ENCODE results near the gene A2M.
"Not testable (repeated sequence)": the region's sequence is repeated elsewhere in the genome, so short reads cannot be mapped to it uniquely, and the experiment has no call there.

A2M gene

DNA sequence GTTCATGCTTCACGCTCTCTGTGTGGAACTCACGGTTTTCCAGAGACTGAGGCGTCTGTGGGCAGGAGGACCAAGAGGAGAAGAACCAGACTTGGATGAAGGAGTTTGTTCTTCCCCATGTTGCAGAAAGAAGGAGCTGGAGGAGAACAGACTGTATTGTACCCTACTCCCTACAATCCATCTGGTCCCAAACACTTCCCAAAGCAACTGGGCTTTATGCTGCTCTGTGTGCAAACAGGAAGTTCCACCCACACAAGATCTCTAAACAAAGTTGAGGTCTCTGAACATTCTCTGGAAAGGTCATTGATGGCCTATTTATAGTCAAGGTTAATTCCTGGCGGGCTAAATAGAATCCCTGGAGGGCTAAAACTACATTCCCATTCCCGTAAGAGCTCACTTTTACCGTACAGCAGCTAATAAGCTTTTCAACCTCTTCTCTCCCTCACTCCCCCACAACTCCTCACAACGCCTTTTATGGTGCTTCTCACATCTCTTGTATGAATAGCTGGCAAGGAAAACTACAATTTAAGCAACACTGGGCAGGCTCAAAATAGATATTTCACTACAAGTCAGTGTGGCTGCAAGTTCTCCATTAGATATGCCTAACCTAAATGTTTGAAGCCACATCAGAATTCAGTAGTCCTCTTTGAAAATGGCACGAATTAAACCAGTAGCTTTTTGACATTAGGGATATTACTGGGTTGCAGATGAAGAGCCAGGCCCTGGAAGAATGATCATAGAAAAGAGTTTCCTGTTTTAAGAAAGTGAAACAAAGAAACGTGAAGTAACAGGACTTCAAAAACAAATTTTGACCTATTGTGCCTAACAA lies at the start of gene A2M:
TSS of gene A2M (minus strand) at position 189 of the 829 bp plus-strand sequence. CDS start at position 119, 70 bp downstream.
- no peak for DNase-seq

DNA sequence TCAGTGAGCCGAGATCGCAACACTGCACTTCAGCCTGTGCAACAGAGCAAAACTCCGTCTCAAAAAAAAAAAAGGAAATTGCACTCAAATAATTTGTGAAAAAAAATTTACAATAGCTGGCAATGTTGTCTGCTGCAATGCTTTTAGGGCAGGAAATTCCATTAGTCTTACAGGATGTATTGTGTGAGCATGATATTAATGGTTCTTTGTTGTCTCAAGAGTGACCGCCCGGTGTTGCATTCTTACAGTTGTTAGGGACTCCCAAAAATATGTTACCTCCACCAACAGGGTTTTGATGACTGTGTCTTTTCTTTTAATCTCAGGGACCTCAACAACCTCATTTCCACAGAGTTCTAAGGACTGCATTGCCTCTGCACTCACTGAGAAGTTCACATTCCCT lies 47.7 kb upstream of the A2M start:
- no peak for DNase-seq

DNA sequence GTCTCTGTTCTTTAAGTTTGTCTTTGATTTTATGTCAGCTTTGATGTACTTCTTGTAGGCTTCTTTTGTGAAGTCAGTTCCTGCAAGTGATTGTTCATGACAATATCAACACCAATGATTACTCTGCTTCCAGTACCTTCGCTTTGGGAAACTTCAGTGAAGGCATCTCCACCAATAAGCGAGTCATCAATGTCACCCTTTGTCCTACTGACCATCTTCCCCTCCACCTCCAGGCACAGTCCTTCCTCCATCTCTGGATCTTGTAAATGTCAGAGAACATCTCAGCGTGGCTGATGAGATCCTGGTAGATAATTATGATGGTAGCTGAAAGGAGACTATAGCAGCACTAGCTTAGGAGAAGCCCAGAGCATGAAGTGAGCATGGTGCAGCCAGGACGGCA lies 40.4 kb upstream of the A2M start:
- no peak for DNase-seq

DNA sequence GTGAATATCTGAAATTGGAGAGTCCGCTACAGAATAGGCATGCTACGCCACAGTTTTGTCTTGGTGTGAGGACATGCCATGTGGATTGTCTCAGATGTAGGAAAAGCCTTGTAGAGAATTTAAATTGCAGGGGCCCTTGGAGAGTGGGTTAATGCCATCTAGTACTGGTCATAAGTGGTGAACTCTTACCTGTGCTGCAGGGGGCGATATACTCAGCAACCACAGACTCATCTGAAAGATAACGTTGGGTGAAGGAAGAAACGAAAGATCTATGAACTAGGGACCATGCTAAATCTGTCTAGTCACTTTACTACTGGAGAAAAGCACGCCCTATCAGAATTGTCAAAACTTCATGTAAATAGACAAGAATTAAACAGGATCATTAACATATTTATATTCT lies 33.7 kb upstream of the A2M start:
- DNase-seq, result no peak

DNA sequence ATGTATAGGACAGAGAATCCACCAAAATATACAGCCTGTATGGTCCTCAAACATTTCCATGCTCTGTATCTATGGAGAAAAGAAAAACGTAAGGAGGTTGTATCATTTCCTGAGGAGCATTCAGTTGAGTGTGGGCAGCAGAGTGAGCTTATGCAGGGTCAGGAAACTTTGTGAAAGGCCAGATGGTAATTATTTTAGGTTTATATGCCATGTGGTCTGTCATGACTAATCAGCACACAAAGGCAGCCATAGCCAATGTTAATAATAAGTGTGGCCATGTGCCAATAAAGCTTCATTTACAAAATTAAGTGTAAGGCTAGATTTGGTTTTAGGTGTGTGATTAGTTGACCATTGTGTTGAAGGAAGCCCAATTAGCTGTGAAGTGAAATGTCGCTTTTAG lies 33.2 kb upstream of the A2M start:
- DNase-seq, result no peak

DNA sequence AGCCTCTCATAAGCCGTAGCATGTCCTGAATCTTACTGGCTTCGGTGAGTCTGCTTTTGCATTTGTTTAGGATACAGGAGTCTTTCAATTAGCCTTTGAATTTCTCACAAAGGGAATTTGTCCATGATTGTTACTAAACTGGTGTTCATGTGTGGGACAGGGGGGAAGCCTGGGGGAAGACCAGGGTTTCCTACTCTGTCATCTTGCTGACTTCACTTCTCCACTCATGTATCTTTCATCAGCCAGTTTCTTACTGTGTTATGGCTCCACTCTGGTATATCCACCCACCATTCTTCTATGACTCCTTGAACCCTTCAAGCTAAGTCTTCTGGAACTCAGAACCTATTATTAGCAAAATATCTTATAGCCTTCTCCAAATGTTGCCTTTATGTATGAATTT lies 31.7 kb upstream of the A2M start:
- DNase-seq, result no peak

DNA sequence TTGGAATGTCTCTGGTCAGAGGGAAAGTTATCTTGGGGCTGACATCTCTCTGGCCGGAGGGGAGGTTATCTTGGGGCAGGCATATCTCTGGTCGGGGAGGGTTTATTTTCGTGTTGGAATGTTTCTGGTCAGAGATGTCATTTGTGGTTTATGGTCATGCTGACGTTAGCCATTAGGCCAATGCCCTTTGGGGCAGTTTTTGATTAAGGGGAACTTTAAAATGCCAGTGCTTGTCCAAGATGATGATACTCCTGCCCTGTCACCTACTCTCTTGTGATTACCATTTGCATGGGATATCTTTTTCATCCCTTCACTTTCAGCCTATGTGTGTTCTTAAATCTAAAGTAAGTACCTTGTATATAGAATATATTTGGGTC lies 29.0 kb upstream of the A2M start:
- no peak for DNase-seq

DNA sequence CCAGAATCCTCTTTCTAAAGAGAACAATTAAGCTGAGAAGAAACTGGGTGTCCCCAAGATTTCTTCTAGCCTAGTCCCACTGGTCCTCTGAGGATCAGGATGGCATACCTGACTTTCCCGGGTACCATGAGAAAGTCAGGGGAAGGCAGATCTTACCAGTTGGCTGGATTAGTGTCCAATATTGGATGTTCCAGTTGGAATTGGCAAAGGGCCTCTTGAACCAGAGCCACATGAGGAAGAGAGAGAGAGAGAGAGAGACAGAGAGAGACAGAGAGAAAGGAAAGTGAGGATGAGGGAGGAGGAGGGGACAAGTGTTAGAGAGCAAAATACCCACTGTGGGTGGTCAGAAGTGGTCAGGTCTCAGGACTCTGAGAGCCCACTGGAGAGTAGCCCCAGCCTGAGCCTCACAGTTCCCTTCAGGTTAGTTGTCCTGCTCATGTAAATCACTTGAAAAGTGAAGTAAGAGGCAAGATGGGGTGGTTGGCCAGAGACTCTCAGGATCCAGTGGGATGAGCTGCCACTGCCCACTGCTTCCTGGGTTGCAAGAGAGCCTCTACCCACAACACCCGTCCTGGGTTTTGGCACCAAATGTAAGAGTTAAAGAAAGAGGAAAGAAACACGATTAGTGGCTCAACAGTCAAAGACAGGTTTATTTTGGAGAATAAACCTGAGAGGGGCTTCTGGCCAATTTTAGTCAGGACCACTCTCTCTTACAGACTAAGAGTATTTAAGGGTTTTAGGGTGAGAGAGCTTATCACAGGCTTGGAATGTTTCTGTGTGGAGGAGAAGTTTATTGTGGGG lies 28.4 kb upstream of the A2M start:
- DNase-seq, result no peak

DNA sequence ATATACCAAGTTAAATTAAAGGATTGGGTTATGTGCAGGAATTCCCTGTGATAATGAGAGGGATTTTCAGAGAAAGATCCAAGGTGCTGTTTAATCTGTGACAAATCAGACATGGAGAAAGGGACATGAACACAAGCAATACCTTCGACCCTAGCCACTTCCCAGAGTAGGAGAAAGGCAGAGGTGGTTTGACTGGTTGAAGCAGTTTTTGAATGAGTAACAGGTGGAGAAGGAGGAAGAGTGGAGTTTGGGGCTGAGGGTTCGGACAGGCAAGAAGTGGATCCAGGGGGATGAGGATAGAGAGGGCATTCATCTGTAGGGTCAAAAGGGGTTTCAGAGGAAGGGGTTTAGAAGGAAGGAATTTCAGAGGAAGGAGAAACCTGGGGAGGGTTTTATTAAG lies 27.4 kb upstream of the A2M start:
- no peak for DNase-seq

DNA sequence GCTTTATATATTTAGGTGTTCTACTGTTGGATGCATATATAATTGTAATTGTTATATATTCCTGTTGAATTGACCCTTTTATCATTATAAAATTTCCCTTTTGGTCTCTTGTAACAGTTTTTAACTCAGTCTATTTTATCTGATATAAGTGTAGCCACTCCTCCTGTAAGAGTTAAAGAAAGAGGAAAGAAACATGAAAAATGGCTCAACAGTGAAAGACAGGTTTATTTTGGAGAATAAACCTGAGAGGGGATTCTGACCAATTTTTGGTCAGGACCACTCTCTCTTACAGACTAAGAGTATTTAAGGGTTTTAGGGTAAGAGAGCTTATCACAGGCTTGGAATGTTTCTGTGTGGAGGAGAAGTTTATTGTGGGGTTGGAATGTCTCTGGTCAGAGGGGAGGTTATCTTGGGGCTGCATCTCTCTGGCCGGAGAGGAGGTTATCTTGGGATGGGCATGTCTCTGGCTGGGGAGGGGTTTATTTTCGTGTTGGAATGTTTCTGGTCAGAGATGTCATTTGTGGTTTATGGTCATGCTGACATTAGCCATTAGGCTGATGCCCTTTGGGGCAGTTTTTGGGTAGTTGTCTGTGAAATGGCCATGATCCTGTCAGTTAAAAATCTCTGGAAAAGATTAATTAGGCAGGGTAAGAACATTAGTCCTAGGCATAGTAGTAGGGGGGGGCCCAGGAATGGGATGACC lies 24.0 kb upstream of the A2M start:
- not testable (repeated sequence) for DNase-seq

DNA sequence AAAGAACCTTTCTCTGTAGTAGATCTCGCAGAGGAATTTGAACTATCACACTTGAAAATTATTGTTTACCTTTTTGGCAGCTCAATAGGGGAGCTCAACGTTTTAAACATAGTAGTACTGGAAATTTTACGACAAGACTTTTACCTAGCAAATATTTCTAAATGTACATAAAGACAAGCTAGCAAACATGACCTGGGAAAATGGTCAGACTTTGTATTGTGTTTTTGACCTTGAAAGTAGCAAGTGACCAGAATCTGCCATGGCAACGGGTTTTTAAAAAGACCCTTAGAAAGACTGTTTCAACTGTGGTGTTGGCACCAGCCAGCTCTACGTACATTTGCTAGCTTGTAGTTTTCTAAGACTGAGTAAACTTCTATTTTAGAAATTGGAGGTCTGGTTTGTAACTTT lies 20.2 kb upstream of the A2M start:
- no peak for DNase-seq

DNA sequence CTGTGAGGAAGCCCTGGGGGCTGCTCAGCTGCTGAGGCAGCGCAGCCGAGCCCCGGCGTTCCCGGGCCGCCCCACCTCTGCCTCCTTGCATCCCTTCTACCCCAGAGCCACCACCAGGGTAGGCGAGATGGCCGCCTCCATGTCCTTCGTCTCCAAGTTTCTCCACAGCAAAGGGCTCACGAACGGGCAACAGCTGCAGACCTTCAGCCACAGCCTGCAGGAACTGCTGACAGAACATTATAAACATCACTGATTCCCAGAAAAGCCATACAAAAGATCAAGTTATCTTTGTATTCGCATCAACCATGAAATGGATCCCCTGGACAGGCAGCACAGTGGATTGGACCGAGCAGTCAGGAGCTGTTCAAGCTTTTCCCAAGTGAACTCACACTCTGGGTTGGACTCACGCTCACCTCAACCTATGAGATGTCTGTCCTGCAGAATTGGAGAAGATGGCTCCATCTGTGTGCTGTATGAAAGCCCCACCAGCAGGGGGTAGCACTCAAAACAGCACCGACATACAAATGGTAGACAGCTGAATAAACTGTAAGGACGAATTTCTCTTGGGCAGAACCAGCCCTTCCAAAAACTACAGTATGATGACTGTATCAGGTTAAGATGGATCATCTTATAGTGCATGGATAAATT lies 19.4 kb upstream of the A2M start:
- DNase-seq, result no peak

DNA sequence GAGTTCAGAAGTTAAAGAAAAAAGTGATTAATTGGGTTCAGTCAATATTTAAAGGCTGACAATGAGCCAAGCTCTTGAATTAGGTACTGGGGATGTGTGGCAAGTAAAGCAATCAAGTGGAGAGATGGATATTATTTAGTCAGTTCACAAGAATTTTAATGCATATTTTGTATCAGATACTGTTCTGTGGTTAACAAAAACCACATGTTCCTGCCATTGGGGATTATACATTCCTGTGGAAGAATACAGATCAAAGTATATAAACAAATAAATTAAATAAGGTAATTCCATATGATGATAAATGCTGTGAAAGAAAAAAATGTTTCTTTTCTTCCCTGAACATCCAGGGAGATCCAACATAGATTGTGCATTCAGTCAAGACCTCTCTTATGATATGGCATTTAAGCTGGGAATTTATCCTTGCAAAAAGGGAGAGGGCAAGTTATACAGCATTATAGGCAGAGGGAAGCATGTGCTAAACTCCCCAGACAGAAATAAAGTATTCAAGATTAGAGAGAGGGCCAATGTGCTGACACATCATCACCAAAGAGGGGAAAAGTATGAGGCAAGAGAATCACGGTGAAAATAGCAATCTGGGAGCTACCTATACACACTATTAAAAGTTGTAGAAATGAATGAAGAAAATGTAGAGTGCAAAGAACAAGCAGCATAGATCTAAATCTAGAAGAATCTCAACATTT lies 17.6 kb upstream of the A2M start:
- DNase-seq, result no peak

DNA sequence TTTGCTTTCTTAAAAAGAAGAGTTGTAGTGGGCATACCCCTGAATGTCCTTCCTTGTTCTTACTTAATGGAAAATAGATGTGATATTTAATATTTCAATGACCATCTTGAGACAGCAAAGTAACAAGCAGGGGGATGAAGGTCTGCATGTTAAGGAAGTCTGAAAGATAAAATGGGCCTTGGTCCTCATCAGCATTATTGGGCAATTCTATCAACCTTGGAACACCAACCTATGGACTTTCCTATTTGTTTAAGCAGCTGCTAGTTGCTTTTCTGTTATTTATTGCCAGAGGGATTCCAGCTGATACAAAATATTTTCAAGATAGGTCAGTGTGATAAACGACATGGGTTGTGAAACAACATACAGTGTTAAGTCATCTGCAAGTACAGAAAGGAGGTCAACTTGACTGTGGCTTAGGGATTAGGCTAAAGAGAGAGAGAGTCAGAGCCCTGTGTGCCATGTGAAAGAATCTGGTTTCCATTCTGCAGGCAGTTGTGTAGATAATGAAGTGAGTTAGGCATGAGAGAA lies 16.4 kb upstream of the A2M start:
- no peak for DNase-seq

DNA sequence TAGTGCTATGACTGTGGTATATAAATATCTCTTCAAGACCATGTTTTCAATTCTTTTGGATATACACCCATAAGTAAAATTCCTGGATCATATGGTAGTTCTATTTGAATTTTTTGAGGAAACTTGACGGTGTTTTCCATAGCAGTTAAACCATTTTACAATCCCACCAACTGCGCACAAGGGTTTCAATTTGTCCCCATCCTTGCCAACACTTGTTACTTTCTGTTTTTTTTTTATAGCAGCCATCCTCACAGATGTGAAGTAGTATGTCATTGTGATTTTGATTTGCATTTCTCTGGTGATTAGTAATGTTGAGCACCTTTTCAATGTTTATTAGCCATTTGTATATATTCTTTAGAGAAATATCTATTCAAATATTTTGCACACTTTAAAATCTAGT lies 14.5 kb upstream of the A2M start:
- no peak for DNase-seq

DNA sequence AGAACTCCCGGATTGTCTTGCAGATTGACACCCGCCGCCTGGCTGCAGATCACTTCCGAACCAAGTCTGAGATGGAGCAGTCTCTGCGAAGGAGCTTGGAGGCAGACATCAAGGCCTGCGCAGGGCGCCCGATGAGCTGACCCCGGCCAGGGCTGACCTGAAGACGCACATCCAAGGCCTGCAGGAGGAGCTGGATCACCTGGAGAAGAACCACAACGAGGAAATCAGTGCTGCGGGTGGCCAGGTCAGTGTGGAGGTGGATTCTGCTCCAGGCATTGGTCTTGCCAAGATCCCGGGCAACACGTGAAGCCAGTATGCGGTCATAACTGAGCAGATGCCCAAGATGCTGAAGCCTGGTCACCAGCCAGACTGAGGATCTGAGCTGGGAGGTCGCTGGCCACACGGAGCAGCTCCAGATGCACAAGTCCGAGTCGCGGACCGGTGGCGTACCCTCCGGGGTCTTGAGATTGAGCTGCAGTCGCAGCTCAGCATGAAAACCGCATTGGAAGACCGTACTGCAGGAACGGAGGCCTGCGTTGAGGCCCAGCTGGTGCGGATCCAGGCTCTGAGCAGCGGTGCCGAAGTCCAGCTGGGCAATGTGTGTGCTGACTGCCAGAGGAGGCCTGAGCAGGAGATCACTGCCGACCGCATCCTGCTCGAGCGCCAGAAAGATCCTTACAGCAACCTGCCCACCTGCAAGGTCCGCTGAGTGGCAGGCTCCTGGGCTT lies 12.4 kb upstream of the A2M start:
- DNase-seq, result no peak

DNA sequence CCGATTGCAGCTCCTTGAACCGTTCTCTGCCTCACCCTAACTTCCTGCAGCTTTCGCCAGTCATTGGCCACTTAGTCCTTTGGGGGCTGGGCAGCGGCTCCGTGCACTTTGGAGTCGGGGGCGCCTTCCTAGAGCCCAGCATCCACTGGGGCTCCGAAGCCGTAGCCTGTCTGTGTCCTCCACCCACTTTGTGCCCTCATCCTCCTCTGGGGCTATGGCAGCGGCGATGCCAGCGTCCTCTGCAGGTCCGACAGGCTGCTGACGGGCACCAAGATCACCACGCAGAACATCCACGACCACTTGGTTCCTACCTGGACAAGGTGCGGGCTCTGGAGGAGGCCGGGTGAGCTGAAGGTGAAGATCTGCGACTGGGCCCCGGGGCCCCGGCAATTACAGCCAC lies 11.8 kb upstream of the A2M start:
- no peak for DNase-seq

DNA sequence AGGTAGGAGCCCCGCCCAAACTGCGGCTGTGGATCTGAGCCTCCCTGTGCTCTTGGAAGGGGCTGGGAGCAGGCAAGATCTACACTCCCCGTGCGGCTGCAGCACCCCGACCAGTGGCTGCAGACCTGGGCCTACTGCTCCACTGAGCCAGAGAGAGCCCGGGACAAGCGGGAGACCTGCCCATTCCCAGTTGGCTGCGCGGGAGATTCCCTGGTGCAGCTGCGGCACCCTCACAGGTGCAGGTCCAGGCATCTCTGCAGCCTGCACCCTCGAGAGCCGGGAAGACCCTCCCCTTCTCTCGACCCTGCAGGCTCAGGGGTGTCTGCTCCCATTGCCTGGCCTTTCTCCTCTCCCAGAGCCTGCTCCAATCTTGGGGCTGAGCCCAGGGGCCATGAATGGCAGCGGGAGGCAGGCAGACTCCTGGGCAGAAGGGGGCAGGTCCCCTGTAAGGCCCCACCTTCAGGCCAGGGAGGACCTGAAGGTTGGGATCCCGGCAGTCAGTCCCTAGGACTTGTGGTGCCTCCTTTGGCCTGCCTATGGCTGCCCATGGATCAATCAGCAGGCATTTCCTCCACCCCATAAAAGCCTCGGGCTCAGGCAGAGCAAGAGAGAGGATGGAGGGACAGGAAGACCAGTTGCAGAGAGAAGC lies 8.8 kb upstream of the A2M start:
- no peak for DNase-seq

DNA sequence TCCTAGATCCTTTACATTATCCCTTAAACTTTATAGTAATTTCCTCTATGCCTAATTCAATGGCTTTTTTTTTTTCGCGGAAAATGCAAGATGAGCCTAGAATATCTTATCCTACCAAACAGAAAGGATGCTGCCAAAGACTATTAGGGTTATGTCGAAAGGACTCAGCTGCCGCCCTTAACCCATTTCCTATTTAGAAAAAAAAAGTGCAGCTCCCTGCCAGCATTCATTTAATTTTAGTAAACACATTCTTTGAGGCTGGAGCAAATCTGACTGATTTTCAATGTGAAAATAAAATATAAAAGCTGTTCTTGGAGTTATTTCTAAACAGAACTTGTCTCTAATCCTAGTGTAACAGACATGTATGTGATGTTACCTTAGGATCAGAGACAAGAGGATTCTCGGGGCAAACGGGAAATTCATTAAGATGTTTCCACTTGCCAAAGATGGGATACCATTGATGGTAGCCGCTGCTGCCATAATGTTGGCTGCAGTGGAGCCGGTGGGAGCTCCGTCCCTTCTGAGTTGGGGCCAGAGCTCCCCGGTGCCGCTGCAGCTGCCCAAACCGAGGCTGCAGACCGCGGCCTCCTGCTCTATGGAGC lies 8.2 kb upstream of the A2M start:
- DNase-seq, result no peak

DNA sequence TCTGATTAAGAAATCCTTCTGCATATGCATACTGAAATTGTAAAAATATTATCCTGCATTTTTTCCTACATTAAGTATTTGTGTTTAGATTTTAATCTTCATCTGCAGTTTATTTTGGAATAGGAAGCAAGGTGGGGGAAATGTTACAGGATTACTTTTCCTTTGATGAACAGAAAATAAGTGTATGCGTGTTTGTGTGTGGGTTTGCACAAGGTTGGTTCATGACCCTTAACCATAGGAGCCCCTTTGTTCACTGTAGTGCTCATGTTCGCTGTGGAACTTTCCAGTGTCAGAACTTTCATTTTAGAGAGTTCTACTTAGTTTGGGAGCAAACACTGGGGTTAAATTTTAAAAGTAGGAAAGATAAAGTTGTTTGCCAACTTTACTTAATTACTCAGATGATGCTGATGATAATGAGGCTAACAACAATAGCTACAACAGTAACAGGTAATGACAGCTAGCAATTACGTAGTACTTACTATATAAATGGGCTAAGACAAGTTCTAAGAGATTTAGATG lies 6.4 kb upstream of the A2M start:
- no peak for DNase-seq
